ENCODE measurements around the gene MAP2K5.

The MAP2K5 gene

GRCh38 chr15:67820122-67820991 is 277.9 kb downstream of the MAP2K5 start:
- TF ChIP-seq MYC (IDR thresholded peaks at IDR 0.05; ENCODE audit: low read depth, low read length) (no peak), CTCF (IDR thresholded peaks at IDR 0.05; ENCODE audit: low read depth, low read length) (no peak), POLR2A (IDR thresholded peaks at IDR 0.05; ENCODE audit: extremely low read depth, insufficient read length) (no peak), MAX (IDR thresholded peaks at IDR 0.05; ENCODE audit: low read depth, low read length) (no peak)
- no peak overlapping the region for H3K4me3 ChIP-seq (ENCODE audit: low read depth, low read length)
- DNase-seq (ENCODE audit: low read depth), result no peak

GRCh38 chr15:67820992-67821783 is 278.7 kb downstream of the MAP2K5 start:
- peak; percentile 57 for DNase-seq (ENCODE audit: low read depth)
- TF ChIP-seq CTCF (IDR thresholded peaks at IDR 0.05; ENCODE audit: low read depth, low read length) (no peak), MYC (IDR thresholded peaks at IDR 0.05; ENCODE audit: low read depth, low read length) (no peak), MAX (IDR thresholded peaks at IDR 0.05; ENCODE audit: low read depth, low read length) (no peak), POLR2A (IDR thresholded peaks at IDR 0.05; ENCODE audit: extremely low read depth, insufficient read length) (no peak)
- no peak overlapping the region for H3K4me3 ChIP-seq (ENCODE audit: low read depth, low read length)

GRCh38 chr15:67821784-67822440 is 279.4 kb downstream of the MAP2K5 start:
- DNase-seq (ENCODE audit: low read depth), result no peak
- H3K4me3 ChIP-seq (ENCODE audit: low read depth, low read length), result no peak overlapping the region
- TF ChIP-seq POLR2A (IDR thresholded peaks at IDR 0.05; ENCODE audit: extremely low read depth, insufficient read length) (no peak), MAX (IDR thresholded peaks at IDR 0.05; ENCODE audit: low read depth, low read length) (no peak), MYC (IDR thresholded peaks at IDR 0.05; ENCODE audit: low read depth, low read length) (no peak)

GRCh38 chr15:67822537-67823313 is 280.2 kb downstream of the MAP2K5 start:
- DNase-seq (ENCODE audit: low read depth), result peak; percentile 63
- no peak overlapping the region for H3K4me3 ChIP-seq (ENCODE audit: low read depth, low read length)

More at GRCh38 chr15:67822537-67823313, 280.2 kb downstream of the MAP2K5 start:
- no peak for TF ChIP-seq CTCF (IDR thresholded peaks at IDR 0.05; ENCODE audit: low read depth, low read length)
- no peak for TF ChIP-seq POLR2A (IDR thresholded peaks at IDR 0.05; ENCODE audit: extremely low read depth, insufficient read length)
- no peak for TF ChIP-seq MYC (IDR thresholded peaks at IDR 0.05; ENCODE audit: low read depth, low read length)
- no peak for TF ChIP-seq MAX (IDR thresholded peaks at IDR 0.05; ENCODE audit: low read depth, low read length)
